Measurements from ENCODE around the gene CAMK2D.

Gene CAMK2D

GRCh38 chr4:113635739-113636437, 125.7 kb downstream of the CAMK2D start:
- no peak for DNase-seq

DNA sequence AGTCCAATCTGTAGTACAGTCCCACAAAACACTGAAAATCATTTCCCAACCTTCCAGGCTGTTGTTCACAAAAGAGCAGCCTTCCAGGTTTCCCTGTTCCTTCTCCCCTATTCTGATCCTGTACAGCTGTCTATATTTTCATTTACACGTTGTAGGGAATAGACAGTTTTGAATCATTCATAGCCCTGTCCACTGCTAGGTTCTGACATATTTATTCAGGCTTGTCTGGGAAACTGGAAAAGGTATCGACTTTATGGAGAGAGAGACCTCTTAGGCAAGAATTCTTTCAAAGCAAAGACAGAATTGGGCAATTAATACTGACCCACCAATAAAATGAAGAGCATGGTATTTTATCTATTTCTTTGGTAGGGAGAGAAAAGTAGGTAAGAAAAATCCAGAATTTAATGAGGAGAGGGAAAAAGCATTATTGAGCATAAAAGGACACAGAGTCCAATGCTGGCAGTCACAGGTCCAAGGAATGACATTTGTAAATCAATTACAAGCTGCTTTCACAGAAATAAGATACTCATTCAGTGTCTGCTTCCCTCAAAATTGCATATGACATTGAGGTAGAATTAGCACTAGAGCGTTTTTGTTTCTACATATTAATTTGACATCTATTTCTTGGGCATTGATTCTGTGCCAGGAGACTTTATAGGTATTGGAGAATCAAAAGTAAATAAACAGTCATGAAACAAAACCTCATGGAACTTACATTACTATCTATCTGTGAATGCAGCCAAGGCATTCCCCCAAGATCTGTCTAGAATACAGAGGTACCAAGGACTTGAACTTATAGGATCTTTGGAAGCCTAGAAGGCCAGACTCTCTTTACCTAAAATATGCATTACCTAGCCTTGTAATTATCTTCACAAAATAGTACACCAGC, 127.2 kb downstream of the CAMK2D start:
- no peak for DNase-seq

- DNase-seq = no peak
Observed at GRCh38 chr4:113633467-113633866, 128.1 kb downstream of the CAMK2D start.

GRCh38 chr4:113628711-113629110, 132.8 kb downstream of the CAMK2D start:
- DNase-seq = no peak

- DNase-seq = no peak
Observed at GRCh38 chr4:113627321-113627720, 134.2 kb downstream of the CAMK2D start.

- no peak for DNase-seq
Observed at GRCh38 chr4:113625902-113626301, 135.6 kb downstream of the CAMK2D start.

GRCh38 chr4:113623274-113623894, 138.2 kb downstream of the CAMK2D start:
- no peak for DNase-seq

DNA sequence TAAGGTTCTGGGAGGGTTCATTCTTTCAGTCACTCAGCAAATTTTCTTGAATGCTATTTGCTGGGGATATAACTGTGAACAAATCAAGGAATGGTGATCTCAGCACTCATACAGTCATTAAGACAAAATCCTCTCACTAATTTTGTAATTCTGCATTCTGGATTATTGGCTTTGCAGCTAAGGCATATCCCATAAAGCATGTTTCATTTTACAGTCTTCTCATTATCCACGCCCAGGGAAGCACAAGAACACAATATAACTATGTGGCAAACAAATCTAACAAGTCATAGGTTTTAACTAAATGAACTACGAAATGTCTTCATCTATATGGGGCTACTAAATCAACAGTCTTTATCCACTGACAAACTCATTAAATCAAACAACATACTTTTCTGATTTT, 139.9 kb downstream of the CAMK2D start:
- no peak for DNase-seq

DNA sequence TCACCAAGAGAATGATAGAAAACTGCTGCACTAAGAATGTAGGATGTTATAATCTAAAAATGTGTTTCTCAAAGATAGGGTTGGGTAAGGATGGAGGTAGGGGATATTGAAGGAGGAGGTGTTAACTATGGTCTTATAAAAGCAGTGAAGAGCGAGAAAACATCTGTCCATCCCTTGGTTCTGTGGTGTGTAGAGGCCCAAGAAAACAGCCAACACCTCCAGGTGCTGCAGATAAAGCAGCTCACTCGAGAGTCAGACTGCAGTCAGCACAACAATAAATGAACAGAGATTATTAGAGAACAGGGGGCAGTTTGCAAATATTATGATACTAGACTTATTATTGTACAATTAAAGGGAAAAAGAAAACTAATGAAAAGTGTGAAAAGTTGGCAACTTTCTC, 141.5 kb downstream of the CAMK2D start:
- DNase-seq = no peak

GRCh38 chr4:113619526-113619925, 142.0 kb downstream of the CAMK2D start:
- no peak for DNase-seq

GRCh38 chr4:113618205-113618604, 143.3 kb downstream of the CAMK2D start:
- no peak for DNase-seq

GRCh38 chr4:113617195-113617594, 144.3 kb downstream of the CAMK2D start:
- no peak for DNase-seq

GRCh38 chr4:113616443-113616842, 145.1 kb downstream of the CAMK2D start:
- DNase-seq = no peak

DNA sequence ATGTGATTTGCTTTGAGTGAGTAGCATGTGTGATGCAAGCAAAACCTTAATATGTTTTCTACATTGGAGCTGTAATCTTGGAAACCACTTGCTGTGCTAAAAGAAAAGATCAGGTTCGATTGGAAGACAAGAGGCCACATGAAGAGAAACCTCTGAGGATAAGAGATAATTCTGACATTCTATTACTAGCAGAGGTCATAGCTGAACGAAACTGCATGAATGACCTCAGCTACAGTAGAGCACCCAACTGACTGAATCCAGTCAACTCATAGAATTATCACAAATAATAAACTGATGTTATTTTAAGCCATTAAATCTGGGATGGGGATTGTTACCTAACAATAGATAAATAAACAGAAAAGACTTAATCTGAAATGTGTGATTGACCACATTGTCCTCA, 147.1 kb downstream of the CAMK2D start:
- DNase-seq = no peak

DNA sequence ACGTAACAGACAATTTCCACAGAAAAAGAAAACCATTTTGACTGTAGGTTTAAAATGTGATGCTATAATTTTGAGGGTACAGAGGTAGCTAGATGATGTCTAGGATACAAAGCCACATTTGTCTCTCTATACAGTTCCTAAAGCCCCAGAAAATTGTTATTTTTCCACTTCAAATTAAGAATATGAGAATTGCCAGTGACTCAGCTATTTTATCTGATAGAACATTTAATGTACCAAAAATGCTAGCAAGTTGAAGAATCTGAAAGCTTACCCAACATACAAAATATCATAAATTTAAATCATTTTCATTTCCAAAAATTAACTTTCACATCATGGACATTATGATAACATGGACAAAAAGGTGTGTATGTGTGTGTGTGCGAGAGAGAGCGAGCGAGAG, 148.0 kb downstream of the CAMK2D start:
- DNase-seq = no peak

DNA sequence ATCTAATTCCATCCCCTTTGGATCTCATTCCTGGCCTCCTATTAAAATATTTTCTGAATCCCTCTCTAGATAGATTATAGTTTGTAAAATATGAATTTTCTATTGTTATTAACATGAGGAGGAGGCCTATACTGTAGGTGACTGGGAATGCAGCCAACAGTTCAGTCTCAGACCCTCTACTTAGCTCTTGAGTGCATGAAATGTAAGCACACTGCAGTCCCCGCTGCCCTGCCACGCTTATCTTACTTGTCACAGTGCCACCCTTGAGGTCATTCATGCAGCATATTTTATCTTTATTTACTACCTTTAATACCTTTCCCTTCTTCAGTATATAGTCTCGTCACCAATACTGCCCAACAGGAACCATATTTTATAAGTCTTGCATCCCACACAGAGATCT, 151.0 kb downstream of the CAMK2D start:
- DNase-seq = peak; percentile 36

- no peak for DNase-seq
Observed at GRCh38 chr4:113607998-113608397, 153.5 kb downstream of the CAMK2D start.

DNA sequence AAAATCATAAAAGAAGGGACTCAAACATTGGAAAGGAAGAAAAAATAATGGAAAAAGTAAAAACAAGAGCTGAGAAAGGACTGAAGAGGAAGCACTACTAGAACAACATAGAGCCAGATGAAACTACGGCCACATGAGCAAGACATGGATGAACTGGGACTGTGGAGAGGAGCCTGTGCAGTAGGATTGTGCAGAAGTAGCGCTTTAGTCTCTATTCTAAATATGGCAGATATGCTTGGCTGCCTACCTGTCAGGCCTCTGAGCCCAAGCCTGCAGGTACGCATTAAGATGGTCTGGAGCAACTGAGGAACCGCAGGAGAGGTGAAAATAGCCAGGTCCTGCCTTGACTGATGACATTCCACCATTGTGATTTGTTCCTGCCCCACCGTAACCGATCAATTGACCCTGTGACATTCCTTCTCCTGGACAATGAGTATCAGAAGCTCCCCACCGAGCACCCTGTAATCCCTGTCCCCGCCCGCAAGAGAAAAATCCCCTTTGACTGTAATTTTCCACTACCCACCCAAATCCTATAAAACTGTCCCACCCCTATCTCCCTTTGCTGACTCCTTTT, 154.3 kb downstream of the CAMK2D start:
- DNase-seq = no peak

DNA sequence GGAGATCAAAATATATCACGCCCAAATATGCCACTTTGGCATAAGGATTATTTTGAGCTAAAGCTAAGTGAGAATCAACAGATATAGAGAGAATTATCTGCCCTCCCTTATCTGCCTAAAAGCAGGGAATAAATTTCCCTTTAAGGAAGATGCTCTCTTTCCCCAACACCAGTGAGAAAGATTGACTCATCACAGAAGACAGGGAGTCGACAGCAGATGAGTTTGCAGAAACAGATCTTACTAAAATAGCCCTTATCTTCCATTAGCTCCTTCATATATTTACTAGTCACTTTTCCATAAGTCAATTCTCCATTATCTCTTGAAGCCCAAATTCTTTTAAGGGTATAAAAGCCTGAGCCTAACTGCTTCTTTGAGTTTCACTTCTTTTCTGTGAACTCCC, 156.6 kb downstream of the CAMK2D start:
- no peak for DNase-seq

DNA sequence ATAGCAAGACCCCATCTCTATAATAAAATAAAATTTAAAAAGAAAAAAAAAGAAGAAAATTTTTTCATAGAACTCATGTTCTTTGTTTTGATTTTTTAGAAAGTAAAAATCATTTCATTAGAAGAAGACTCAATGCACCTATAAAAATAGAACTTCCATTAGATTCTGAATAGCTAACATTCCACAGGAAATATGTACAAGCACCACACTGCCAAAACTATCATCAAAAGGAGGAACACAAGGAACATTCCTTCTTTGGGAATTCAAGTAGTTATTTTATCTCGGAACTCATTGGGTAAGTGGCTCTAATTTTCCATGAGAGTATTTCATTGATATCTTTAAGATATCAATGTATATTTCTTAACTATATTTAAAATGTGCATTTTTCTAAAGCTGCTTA, 157.6 kb downstream of the CAMK2D start:
- no peak for DNase-seq

DNA sequence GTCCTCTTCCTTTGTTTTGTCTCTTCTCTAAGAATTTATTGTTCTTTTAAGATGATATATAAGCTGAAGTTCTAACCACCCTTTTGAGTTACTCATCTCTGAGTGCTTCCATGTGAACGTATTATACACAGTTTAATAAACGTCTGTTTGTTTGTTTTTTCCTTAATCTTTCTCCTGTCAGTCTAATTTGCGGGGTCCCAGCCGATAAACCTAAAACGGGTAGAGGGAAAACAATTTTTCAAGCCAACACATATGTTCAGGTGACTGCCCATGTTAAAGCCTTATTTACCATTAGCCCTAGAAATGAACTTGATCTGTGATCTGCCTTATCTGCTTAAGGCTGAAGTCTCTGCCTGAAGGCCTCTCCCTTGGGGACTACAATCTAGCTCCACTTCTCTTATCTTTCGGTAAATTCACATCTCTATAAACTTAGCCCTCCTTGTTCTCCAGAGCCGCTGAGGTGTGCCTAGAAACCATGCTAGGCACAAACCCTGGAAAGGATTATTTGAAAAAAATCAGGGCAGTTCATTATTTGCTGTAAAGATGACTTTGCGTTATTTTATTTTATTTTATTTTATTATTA, 158.8 kb downstream of the CAMK2D start:
- no peak for DNase-seq

DNA sequence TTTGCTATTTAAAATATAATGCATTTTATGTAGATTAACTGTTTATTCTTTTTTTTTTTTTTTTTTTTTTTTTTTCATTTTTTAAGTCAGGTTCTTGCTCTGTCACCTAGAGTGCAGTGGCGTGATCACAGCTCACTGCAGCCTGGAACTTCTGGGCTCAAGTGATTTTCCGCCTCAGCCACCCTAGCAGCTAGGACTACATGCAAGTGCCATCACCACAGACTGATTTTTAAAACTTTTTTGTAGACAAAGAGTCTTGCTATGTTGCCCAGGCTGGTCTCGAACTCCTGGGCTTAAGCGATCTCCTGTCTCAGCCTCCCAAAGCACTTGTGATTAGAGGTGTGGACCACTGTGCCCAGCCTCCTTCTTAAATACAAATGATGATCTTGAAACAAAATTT, 159.9 kb downstream of the CAMK2D start:
- DNase-seq = no peak

GRCh38 chr4:113596396-113596795, 165.1 kb downstream of the CAMK2D start:
- DNase-seq = no peak
